Stimulated activated CD4-positive, alpha-beta T cell treated with anti-CD3 and anti-CD28 coated beads, Interleukin-12 subunit alpha, Interleukin-12 subunit beta, amount 100 ng/mL, for 24 hours (primary cell): Measurements from ENCODE around the gene ANKRD17.
"Not testable (repeated sequence)": the region's sequence is repeated elsewhere in the genome, so short reads cannot be mapped to it uniquely, and the experiment has no call there.

Source experiments
- DNase-seq, 2 experiments: peaks; one replicate each; pipeline ENCODE4 v3.0.0-alpha.2; 2020; ENCODE audit warnings: low read depth in 2 of 2

Gene ANKRD17

DNA sequence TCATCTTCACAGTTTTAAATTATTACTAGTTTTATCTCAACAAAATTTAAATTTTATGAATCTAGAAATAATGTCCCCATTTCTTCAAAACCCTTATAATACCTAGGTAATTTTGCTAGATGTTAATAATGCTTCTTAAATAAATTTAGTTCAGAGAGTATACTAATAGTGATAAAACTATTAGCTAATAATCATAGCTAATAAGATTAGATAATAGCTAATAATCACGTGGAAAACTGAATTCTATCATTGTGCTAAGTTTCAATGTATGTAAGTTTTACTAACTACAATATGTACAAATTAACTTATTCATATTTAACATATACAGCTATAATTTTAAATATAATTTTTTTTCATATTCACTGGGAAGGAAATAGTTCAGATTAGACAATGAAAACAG, 10.2 kb downstream of the ANKRD17 start:
- no peak for DNase-seq

DNA sequence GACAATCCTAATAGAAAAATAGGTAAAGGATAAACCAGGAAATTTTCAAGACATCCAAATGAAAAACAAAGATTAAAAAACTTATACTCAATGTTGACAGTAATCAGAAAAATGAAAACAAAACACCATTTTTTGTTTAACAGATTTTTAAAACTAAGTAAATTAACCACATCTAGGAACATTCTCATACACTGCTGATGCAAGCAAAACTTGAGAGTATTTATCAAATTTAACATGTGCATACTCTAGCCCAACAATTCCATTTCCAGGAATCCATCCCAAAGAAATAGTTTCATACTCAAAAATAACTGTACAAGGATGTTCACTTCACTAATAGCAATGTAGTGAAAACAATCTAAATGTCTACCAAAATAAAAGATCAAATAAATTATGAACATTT, 11.5 kb downstream of the ANKRD17 start:
- no peak for DNase-seq

DNA sequence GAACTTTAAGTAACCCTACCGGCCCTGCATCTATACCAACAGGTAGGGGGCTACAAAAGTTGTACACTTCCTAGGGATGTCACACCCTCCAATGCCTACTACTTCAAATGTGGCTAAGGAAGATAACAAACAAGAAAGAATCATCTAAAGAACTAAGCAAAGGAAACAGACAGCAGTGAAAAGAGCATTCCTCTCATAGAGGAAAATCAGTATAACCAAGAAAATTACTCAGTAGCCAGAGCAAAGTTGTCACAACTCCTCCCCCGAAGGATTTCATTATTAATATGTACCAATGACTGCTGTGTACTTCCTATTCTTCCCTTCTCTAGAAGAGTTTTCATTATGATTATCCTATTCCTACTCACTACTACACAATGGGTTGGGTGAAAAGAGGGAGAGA, 12.6 kb downstream of the ANKRD17 start:
- DNase-seq, result no peak

DNA sequence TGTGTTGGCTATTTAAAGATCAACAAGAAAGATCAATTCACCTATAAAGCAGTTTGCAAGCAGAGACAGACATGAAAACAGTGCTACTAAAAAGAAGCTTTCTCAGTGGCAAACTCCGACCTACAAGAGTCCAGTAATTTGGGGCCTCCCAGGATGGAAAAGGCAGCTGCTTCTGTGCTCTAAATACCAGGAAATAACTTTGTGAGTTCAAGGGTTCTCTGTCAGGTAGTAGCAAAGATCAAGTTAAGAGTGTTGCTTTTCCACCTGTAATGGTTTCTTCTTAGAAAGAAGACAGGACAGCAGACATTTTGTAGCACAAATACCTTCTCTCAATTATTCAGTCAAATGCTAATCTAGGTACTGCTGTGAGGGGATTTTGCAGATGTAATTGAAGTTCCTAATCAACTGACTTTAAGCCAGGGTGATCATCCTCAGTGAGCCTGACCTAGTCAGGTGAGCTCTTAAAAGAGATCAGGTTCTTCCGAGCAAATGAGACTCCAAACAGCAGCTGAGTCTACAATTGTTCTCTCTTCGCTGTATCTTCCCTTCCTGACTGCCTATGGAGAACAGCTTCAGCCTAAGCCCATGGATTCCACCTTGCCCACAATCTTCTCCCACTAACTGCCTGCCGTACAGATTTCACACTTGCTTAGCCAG, 13.5 kb downstream of the ANKRD17 start:
- DNase-seq, result no peak

DNA sequence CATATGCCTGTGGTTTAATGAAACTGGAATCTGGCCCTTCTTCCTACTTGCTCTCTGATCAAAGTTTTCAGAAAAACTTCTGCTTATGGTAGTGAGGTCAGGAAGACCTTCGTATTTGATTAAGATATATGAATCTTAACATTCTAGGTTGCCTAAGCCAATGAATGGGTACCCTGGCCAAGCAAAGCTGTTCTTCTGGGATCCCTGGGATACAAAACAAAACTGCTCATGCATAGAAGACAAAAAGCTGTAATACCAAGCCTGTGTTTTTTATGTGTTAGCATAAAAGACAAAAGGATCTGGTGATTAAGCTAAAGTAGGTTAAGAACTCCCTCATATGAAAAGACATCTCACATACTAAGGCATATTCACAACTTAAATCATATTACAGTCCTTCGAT, 21.6 kb downstream of the ANKRD17 start:
- no peak for DNase-seq

DNA sequence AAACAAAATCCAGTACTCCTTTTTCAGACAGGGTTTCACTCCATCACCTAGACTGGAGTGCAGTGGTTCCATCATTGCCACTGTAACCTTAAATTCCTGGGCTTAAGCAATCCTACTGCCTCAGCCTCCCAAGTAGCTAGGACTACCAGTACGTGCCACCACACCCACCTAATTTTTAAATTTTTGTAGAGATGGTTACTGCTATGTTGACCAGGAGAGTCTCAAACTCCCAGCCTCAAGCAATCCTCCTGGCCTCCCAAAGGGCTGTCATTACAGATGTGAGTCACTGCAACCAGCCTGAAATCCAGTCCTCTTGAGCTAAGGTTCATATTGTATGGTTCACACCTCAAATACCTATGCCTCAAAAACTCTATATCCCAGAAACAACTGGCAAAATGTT, 22.4 kb downstream of the ANKRD17 start:
- no peak for DNase-seq

DNA sequence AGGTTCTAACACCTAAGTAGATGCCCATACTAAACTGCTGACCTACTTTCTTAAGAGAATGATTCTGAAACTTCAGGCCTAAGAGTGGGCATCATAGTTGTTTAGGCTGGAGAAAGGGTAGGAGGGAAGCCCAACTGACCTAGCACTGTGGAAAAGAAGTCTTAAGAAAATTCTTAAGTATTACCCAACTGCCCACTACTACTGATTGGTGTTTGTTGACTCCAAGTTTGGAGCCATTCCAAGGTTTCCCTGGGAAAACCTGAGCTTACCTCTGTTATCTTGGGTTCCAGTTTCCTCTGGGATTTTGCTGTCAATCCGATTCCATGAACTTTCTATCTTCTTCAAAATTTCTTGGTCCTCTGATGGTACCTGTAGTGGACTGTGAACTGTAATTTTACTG, 23.9 kb downstream of the ANKRD17 start:
- no peak for DNase-seq

DNA sequence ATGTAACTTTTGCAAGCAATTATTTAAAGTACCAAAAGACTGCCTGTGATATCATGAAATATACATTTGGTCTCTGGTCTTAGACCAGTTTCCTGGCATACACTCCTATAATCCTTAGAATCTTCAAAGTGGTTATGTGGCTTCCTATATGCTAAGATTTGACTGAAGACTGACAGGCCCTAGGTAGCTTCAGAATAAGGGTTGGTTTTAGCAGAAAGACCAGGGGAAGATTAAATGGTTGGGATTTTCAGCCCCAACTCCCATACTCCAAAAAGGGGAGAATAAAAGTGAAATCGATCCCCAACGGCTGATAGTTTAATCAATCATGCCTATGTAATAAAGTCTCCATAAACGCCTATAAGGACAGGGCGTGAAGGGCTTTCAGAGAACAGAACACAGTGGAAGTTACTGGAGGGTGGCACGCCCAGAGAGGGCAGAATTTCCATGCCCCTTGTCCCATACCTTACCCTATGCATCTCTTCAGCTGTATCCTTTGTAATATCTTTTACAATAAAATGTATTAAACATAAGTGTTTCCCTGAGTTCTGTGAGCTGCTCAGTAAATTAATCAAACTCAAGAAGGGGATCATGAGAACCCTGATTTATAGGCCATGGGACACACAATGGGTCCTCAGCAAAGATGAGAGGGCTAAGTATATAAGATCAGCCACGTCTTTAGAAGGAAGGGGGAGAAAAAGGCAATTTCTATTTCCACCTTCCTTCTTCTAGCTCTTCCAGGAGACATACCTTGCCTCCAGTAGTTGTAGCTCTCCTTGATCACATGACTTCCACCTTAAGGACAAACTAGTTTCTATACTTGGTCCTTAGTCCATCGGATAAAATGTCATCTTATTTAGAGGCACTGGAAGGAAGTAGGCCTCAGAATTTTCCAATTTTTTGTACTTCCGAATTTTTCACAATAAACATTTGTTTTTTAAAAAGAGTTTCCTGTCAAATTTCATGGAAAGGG, 26.8 kb downstream of the ANKRD17 start:
- DNase-seq, result no peak

DNA sequence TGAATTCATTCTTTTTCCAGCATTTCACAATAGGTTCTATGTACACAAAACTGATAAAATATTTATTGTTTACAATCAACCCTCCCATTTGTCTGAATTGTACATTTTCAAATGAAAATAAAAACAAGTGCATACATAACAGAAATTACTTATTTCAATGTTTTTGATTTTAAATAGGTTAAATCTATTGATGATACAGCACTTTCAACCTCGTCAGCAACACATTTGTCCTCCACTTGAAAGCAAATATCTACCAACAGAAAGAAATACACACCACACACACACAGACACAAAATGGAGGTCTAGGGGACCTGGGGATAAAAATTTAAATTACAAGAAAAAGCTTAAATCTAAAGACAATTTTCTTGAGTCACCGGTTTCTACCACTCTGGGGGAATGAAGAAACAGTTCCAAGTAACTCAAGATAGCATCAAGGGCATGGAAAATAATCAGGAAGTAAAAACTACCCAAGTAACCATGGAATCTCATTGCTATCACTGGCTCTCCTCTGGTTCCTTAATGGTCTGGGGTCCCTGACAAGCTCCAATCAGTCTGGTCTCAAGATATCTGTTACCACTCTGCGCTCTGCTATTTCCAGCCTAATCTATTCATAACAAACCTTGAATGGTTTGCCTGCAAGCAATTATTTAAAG, 27.6 kb downstream of the ANKRD17 start:
- no peak for DNase-seq

DNA sequence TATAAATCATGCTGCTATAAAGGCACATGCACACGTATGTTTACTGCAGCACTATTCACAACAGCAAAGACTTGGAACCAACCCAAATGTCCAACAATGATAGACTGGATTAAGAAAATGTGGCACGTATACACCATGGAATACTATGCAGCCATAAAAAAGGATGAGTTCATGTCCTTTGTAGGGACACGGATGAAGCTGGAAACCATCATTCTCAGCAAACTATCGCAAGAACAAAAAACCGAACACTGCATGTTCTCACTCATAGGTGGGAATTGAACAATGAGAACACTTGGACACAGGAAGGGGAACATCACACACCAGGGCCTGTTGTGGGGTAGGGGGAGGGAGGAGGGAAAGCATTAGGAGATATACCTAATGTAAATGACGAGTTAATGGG, 29.8 kb downstream of the ANKRD17 start:
- not testable (repeated sequence) for DNase-seq

DNA sequence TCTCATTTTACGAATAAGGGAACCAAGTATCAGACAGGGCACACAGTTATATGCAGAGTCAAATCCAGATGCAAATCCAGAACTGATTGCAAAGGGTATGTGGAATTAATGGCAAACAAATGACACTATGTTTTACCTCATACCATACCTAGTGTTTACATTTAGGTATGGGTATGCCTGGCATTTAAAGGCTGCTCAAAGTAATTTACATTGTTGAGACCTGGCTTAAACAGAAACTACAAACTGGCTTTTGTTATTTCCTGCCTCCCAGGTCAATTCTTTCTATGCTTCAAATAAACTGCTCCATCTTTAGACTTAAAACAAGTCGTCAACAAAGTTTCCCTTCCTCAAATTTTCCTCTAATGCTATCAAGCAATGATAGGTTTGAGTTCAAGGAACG, 33.7 kb downstream of the ANKRD17 start:
- DNase-seq, result no peak

DNA sequence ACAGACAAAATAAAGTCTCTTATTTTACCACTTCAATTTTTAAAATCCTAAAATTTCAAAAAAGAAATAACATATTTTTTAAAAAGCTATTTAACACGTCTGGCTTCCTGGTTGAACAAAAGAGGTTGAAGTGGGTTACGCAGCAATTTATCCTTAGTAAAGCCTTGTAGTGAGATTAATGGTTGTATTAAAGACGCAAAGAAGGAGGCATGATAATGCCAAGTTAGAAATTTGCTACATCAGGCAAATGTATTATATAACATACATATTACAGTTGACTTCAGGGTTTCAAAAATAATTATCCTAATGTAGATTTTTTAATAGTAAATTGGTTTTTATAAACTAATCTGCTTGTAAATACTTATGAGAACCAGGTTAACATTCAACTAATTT, 35.3 kb downstream of the ANKRD17 start:
- no peak for DNase-seq

DNA sequence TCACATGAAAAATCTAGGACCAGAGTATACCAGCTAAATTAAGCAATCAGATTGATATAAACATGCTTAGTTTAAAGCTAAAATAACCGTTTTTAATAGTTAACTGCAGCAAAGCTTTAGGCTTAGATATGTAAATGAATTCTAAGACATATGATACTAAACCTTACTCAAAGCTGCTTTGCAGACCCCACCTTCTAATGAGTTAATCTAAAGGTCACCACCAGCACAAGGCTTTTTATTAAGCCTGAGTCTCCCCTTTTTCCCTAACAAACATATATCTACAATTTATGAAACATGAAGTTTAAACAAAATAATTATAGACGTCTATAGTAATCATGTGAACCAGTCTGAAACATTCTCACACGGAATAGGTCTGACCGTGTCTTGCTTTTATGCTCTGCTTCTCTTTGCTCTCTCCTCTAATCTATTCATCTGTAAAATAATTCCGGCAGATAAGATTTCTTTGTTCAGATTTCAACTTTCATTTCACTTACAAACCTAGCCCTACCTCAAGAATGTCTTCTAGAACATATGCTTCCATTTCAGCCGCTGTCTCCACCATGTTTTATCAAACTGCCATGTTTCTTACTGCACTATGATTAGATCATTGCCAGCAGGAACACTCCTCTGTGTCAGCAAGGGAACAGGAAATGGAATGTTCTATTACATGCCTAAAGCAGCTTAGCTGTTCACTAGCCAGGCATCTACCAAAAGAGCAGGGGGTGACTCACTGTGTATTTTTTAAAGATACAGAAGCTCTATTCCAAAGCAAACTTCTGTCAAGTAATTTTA, 35.9 kb downstream of the ANKRD17 start:
- DNase-seq, result peak; percentile 9 to 26

DNA sequence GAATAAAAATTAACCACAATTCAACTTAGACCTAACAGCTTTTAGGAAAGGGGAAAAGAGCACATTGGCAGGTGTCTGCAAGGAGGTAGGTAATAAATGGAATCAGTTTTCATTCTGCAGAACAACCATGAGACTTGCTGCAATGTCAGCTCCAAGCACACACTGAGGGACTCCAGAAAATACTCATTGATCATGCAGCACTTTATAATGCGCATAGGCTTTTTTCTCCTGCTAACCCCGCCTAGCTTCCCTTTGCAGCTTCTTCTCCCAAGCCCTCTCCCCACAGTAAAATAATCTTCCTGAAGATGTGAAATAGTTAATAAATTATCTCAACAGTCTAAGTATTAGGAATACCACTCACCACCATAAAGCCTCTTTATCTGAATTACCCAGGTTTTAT, 36.9 kb downstream of the ANKRD17 start:
- DNase-seq, result no peak

DNA sequence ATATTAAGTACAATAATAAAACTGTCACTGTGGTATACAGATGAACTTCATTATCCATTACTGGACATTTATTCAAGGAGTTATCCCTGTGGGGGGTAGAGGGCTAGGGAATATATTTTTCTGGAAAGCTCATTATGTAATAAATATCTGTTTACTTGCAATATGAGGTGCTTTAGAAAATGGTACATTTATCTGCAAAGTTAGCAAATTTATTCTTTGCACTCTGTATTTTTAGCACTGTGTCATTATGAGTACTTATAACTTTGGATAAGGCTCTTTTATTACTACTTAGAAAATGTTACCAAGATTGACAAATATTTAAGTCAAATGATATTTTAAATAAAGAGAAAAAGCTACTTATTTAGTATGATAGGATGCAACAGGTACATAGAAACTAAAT, 37.8 kb downstream of the ANKRD17 start:
- no peak for DNase-seq

DNA sequence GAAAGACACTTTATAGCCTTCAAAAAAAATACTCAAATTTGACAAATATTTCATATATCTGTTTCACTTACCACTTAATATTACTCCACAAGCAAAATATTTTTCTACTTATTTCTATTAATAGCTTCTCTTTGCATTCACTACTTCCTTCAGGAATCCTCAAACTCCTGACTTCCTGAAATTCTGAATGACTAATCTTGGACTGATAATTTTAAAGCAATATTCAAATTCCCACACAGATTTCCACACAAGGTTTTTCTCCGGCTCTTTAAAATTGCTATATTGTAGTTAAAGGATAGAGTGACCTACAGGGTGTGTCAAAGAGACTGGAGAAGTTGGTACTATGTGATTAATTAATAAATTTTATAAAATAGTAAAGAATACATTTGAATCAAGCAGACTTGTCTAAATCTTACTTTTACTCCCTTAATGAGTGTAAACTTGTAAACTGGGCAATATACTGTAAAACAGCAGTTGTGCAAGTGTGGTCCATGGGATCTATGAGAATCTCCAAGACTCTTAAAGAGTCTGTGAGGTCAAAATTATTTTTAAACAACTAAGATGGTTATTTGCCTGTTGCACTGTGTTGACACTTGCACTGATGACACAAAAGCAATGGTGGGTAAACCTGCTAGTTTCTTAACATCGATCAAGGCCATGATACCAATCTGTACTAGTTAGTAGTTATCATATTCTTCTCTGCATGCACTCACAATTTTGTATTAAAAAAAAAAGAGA, 44.5 kb downstream of the ANKRD17 start:
- no peak for DNase-seq

DNA sequence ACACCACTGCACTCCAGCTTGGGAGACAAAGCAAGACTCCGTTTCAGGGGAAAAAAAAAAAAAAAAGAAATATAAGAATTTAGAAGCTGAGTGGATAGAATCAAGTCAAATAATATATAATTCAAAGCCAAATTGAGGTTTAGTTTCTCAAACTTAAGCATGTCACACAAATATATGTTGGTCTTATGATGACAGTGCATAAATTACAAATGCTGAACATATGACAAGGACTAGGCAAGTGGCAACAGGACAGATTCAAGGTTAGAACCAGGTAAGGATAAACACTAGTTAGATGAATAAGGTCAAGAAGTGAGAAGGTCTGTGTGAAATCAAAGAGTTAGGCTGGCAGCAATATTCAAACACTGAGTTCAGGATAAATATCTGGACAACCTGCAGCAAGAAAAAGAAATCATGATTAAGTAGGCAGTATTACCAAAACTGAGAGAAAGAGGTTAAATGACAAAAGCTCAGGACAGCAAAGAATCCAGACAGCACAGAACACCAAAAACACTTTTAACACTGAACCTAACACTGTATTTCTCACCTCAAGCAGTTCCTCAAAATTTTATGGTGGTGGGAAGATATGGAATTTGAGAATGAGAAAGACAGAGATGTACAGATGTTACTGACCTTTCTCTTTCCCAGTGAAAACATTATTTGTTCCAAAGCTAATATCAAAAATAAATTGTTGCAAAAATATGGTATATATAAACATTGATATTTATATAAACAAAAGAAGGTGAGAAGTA, 45.4 kb downstream of the ANKRD17 start:
- no peak for DNase-seq

DNA sequence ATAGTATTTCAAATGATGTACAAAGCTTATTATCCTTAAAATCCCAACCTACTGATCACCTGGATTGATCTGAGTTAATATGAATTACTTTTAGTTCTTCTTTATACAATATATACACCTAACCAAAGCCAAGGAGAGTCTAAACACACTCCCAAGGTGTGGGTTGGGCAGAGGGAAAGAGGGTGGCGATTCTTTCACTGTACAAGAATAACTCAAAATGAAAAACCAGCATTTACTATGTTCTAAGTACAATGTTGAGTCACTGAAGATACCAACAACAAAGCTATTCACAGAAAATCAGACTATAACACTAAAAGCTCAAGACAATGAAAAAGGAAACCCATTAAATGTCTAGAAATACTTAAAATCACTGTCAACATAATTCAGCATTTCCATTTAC, 46.6 kb downstream of the ANKRD17 start:
- no peak for DNase-seq

DNA sequence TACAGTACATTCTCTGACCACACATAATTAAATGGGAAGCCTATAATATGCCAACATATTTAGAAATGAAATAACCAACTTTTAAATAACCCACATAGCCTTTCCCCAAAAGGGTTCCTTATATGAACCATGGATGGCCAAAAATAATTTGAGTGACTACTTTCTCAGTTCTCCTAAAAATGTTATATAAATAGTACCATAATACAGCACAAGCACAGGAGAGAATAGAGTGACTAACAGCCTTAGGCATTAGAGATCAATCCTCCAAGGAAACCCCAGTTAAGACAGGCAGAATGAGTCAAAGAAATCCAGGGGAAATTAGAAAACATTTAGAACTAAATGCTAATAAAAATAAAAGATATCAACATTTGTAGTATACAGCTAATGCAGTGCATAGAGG, 50.2 kb downstream of the ANKRD17 start:
- no peak for DNase-seq

DNA sequence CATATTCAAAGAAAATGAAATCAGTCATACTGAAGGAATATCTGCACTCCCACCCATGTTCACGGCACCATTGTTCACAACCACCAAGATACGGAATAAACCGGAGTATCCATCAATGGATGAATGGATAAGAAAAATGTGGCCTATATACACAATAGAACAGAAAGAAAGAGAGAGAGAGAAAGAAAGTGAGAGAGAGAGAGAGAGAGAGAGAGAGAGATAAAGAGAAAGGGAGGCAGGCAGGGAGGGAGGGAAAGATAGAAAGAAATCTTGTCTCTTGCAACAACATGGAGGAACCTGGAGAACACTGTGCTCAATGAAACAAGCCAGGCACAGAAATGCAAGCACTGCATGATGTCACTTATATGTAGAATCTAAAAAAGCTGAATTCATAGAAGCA, 52.4 kb downstream of the ANKRD17 start:
- no peak for DNase-seq

DNA sequence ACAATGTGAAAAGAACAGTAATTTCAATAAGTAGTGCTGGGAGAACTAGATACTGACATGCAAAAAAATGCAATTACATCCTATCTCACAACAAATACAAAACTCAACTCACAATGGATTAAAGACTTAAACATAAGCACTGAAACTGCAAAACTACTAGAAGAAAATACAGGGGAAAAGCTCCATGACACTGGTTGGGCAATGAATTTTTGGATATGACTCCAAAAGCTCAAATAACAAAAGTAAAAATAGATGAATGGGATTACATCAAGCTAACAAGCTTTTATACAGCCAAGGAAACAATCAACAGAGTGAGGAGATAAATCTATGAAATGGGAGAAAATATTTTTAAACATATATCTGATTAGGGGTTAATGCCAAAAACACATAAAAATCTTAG, 53.1 kb downstream of the ANKRD17 start:
- DNase-seq, result no peak
